NCI-H510A treated with DMSO at 0.1 percent for 48 hours (cell line): Measurements from ENCODE around the gene HSPBP1.
"Not testable (repeated sequence)": the region's sequence is repeated elsewhere in the genome, so short reads cannot be mapped to it uniquely, and the experiment has no call there.

Source experiments
- DNase-seq: peaks from one replicate; lab custom pipeline; 2025; lab: John Stamatoyannopoulos, UW

HSPBP1 gene

DNA sequence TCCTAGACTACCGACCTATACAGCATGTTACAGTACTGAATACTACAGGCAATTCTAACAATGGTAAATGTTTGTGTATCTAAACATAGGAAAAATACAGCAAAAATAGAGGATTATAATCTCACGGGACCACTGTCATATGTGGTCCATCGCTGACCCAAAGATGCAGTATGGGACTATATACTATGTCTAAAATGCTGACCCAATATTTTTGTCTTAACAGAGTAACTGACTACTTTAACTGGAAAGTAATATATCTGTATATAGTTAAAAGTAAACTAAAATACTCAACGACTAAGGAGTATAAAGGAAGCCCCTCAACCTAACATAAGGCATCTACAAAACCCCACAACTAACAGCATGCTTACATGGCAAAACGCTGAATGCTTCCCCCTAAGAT lies 46.9 kb downstream of the HSPBP1 start:
- DNase-seq = no peak

DNA sequence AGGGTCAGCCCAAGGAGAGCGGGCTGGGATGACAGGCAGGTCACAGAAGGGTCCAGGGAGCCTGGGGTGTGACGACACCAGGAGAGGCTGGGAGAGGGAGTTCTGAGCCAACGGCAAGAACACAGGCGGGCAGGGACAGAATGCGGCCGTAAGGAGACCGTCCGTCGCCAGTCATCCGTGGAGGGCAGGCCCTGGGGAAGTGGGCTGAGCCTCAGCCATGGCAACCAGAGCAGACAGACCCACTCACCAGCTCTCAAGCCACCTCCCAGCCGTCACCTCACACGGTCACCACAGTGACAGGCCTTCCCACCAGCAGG lies 47.7 kb downstream of the HSPBP1 start:
- no peak for DNase-seq

DNA sequence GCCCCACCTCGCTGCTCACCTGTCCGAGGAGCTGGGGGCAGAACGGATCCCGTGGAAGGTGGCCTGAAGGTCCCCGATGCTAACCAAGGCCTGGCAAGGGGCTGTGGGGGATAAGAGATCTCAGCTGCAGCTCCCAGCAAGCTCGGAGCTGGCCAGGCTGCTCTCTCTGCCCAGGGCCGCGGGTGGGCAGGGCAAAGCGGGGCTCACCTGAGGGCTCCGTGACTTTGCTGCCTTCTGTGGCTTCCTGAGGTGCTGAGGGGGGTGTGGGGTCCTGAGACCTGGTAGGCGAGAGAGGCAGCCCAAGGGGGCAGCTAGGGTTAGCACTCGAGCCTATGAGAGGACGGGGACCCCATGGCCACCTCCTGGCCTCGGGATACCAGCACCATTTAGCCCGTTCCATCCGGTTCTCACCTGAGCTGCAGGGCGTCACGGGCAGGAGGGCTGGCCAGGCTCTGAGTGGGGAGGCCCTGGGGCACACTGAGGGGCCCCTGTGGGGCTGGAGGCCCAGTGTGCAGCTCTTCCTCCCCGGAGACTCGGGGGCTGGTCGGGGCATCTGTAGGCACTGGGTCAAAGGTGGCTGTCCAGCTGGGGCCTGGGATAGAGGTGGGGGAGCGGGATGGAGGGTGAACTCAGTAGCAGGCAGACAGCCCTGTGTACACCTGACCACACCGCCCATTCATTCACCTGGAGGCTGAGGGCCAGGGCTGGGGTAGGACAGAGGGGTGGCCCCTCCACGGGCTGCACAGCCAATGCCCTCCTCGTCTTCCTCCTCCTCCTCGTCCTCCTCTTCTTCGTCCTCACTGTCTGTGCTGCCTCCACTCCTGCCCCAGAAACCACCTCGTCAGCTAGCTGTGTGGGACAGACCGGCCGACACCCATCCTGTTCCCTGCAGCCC lies 48.3 kb downstream of the HSPBP1 start:
- no peak for DNase-seq

DNA sequence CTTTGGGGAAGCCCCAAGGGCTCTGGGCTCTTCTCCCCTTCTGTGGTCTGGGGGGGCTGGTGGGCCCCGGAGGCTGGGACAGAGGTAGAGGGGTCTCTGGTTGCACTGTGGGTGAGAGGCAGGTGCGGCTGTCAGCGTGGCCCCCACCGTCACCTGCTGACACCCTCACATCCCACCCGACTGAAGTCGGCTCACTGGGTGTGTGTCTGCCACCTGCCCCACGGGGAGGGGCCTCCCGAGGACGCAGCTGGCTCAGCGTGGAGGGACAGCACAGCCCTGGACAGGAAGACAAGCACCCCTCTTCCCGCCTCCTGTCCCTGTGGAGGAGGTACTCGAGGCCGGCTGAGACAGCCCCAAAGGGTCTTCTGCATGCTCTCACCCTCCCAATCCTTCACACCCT lies 49.1 kb downstream of the HSPBP1 start:
- DNase-seq = no peak

DNA sequence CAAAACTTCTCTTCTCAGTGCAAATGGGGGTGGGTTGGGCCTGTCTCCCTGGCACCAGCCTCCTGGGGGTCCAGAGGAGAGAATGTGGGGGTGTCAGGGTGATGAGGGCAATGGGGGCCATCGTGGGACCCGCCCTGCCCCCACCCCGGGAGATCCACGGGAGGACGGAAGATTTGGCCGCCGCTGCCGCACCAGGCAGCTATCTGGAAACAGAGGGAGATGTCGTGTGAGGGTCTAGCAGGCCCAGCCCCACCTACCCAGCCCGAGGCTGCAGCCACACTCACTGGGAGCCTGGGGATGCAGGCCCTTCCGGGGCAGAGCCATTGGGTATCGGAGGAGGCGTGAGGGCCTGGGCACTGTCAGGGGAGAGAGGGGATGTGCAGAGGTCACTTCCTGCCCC lies 49.6 kb downstream of the HSPBP1 start:
- DNase-seq = no peak

DNA sequence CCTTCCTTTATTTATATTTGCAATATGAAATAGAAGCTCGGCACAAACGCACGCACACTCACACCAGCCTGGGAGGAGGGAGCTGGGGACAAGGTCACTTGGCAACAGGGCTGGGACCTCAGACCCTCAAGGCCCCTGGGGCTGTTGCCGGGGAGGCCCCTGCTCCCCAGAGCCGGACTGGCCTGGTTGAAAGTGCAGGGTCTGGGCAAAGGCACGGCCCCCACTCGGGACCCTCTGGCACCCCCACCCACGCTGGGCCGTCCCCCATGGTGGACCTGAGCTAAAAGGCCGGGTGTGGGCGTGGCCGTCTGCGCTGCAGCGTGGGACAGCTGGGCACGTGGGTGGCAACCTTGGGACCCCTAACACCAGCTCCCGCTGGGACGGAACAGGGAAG lies 50.1 kb downstream of the HSPBP1 start:
- DNase-seq = no peak

DNA sequence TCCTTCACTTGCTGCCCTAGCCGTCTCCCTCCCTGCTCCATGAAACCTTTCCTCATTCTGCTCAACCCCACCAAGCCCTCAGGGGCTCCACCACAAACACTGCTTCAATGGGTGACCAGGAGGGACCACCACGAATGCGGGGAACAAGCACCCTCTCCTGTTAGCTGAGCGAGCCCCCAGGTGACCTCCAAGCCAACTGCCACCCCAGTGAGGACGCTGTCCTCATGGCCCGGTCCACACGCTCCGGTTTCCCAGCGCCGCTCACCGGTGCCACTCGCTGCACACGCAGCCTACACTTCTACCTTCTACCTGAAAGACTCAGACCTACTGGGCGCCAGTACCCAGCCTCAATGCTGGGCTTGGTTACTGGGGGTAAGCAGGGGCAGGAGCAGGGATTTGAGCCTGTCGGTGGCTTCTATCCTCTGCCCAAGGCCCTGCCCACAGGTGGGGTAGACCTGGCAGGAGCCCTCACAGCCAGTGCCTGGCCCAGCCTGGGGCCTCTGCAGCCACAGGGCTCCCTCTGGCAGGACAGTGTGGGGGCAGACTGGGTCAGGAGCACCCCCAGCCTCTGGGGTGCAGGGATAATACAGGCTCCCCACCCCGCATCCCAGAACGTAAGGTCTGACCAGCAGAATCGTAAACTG lies 50.6 kb downstream of the HSPBP1 start:
- DNase-seq = no peak

DNA sequence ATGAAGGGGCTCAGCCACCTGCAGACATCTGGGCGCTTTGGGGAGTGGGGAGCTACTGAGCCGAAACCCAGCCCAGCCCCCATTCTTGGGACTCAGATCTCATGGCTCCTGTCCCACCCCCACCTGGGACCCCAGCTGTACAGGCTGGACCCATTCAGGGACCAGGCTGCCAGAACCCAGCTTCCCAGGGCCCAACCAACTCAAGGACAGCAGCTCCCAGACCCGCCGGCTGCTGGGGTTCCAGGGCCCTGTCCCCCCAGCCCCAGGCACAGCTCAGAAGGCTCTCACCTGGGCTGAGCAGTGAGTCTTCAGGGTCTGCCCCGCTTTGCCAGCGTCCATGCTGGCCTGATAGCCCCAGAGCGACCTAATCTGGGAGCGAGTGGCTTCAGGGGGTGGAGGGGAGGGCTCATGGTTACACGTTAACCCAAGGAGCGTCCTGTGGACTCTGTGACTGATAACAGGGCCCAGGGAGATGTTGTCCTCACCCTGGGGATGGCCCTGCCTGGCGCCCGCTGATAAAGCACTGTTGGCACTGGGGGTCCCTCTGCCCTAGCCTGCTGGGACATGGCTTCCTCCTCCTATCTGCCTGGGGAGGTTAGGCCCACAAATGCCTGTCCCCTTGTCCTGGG lies 51.4 kb downstream of the HSPBP1 start, which contains the start of gene TMEM86B:
Gene TMEM86B (minus strand): TSS at position 361 of the 629 bp plus-strand sequence. CDS start 22 bp downstream, at position 339.
- DNase-seq = no peak

DNA sequence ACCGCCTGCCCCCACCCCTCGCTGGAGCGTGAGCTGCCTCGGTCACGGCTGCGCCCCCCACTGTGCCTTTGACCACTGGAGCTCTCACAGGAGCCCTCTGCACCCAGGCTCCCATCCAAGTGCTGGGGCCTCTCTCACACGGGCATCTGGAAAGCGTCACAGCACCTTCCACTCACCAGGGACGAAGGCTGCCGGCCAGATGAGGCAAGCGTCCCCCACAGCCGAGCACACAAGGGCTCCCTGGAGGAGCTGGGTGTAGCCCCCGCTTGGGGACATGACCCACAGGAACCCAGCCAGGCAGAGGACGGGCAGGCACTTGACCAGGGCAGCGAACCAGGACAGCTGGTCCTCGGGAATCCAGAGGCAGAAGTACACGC lies 51.9 kb downstream of the HSPBP1 start:
- no peak for DNase-seq

DNA sequence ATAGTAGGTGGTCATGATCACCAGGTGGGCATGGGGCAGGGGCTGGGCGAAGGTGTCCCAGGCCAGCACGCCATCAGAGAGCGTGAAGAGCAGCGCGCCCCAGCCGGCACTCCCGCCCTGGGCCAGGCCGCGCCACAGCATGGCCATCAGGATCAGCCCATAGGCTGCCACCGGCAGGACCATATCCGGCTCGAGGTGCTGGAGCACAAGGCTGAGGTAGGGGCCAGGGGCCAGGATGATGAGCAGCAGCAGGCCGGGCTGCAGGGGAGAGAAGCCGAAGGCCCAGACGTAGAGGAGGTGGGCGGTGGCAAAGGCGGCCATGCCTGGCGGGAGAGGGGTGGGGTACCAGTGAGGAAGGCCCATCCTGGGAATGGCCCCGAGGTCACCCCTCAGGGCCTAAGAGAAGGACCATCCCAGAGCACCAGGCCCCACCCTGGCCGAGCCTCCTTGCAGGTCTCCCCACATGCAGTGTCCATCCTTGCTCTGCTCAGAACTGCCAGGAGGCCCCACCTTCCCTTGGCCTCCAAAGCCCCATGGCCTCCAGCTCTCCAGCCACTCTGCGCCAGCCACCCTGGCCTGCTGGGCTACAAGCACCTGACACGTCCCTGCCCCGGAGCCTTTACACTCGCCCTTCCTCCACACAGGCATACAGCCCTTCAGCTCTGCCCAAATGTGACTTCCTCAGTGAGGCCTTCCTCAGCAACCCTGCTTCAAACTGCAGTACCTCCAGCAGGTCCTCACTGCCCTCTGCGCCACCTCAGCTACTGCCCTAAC lies 52.5 kb downstream of the HSPBP1 start:
- DNase-seq = no peak

DNA sequence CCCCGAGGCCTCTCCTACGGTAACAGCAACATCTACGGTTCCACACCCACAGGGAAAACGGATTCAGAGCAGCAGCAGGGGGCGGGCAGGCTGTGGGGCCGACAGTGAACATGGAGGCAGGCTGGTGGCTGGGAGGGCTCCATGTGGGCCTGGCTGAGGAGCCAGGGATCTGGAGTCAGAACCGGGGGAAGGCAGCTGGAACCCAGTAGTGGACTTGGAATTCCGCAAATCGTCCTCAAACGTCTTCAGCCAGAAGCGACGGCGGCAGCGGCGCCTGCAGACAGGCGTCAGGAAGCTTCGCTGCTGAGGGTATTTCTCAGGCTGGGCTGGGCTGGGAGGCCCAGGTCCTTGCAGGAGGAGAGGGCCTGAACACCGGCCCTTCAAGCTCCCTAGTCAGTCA lies 53.1 kb downstream of the HSPBP1 start:
- DNase-seq = no peak

DNA sequence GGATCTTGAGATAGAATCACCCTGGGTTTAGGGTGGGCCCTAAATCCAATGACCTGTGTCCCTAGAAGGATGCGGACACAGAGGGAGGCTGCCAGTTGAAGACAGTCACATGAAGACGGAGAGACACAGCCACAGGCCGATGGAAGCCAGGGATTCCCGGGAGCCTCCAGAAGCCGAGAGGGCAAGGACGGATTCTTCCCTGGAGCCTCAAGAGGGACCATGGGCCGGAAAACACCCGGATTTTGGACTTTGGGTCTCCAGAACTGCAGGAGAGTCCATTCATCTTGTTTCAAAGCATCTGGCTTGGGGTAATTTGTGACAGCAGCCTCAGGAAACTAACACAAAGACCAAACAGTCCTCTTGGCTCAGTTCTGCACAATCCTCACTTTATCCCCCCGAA lies 53.6 kb downstream of the HSPBP1 start:
- no peak for DNase-seq

DNA sequence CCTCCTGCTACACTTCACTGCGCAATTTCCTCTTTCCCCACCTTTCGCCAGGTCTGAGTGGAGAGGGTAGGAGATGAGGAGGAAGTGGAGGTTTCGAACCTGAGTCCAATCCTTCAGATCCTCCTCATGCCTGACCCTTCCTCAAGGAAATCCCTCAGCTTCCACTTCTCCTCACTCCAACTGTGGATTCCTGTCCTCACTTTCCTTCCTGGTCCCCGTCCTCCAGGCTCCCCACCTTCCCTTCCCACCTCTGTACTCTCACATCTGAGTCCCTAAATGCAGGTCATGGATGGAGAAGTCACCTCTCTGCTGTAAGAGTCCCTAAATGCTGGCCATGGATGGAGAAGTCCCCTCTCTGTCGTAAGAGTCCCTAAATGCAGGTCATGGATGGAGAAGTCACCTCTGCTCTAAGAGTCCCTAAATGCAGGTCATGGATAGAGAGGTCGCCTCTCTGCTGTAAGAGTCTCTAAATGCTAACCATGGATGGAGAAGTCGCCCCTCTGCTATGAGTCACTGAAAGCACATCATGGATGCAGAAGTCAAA lies 54.4 kb downstream of the HSPBP1 start:
- DNase-seq = no peak

DNA sequence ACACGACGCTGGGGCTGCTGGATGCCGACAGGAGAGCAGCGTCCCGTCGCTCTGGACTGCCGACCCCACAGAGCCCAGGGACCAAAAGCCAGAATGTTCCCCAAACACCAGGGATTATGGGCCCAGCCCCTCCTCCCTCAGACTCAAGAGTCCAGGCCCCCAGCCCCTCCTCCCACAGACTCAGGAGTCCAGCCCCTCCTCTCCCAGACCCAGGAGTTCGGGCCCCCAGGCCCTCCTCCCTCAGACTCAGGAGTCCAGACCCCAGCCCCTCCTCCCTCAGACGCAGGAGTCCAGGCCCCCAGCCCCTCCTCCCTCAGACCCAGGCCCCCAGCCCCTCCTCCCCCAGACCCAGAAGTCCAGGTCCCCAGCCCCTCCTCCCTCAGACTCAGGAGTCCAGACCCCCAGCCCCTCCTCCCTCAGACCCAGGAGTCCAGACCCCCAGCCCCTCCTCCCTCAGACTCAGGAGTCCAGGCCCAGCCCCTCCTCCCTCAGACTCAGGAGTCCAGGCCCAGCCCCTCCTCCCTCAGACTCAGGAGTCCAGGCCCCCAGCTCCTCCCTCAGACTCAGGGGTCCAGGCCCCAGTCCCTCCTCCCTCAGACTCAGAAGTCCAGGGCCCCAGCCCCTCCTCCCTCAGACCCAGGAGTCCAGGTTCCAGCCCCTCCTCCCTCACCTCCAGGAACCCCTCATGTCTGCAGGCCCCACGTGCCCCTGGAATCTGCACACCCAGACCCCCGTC lies 55.1 kb downstream of the HSPBP1 start:
- not testable (repeated sequence) for DNase-seq

DNA sequence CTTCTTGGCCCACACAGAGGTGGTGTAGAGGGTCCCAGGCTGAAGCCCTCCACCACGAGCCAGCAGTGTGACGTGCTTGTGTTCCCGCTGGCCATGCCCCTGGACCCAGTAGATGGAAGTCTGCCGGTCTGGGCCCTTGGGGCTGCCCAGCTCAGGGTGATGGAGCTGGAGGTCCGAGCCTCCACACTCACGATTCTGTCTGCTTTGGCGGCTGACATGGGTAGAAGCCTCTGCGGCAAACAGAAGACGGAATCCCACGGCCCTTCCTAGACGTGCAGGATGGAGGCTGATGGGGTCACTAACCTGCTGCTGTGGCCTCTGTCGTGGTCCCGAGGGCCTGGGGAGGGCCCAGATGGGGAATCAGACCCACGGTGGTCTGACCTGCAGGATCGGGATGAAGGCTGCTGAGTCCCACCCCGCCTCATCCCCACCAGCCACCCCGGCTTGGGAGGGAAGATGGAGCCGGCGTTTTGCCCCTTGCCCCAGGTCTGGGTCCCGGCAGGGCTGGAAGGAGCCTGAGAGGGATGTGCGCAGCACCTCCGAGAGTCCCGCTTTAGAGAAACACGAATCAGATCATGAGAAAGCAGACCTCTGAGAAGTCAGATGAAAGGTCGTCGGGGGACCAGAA lies 55.8 kb downstream of the HSPBP1 start:
- no peak for DNase-seq

DNA sequence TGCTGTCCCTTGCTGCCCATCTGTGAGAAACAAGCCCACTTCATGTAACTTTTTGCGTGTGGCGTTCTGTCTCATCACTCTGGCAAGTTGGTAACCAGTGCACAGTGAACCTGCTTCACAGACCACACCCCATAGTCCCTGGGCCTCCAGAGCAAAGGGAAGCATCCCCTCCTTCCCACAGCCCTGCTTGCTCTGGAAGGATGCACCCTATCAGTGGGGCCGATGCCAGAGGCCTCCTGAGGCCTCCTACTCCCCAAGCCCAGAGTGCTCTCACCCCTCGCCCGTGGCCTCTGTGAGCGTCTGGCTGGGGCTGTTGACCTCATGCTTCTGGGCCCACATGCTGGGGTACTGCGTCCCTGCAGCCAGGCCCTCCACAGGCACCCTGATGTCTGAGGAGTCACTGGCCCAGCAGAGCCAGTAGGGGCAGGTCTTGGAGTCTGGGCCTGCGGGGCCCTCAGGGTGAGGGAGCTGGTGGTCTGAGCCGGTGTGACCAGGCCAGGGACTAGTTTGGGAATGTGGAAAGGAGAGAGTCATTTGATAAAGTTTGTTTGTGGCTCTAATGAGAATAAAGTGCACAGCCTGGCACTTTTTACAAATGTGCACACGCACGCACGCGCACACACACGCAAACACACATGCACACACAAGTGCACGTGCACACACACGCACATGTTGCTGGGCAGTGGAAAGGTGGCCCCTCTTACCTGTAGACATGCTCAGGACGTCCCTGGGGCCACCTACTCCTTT lies 56.4 kb downstream of the HSPBP1 start:
- DNase-seq = no peak

DNA sequence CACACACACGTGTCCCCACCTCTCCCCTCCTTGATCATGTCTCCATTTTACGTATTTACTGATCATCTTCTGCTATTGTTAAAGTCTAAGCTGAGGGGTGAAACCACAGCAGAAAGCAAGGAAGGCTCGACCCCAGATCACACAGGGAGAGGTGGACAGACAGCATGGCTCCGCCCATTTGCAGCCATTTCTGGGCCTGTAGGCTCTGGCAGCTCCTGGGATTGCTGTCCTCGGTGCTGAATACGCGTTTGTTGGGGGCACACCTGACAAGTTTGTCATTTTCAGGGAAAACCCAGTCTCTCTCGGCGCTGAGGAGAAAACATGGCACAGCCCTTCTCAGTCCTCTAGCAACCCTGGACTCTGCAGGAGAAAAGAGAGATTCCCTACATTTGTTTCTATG lies 59.4 kb downstream of the HSPBP1 start:
- DNase-seq = no peak

DNA sequence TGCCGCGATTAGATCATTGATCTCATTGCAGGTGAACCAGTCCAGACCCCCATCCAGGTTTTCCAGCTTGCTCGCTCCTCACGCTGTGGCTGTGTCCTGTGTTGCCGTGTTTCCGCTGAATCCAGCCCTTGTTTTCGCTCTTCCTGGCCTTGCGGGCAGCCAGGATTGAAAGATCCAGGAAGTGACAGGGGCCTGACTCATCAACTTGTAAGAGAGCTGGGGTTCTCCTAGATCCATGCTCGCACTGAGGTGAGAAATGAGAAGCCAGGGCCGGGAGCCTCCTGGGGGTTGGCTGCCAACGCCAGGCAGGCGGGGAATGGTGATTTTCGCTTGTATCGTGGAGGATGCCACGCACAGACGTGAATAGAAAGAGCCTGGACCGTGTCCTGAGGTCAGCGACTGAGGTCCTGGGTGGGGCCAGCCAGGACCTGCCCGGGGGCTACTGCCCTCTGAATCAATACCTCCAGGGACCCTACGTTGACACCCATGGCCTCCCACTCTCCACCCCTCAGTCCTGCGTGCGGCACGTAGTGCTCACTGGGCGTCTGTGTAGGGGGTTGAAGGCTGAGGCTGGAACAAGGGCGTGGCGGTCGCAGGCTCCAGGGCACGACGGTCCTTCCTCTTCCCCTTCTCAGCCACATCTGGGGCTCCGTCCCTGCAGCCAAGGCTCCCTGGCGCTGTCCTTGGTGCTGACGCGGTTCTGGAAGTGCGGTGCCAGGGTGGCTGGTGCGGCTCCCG lies 63.3 kb downstream of the HSPBP1 start:
- peak; percentile 96 for DNase-seq

DNA sequence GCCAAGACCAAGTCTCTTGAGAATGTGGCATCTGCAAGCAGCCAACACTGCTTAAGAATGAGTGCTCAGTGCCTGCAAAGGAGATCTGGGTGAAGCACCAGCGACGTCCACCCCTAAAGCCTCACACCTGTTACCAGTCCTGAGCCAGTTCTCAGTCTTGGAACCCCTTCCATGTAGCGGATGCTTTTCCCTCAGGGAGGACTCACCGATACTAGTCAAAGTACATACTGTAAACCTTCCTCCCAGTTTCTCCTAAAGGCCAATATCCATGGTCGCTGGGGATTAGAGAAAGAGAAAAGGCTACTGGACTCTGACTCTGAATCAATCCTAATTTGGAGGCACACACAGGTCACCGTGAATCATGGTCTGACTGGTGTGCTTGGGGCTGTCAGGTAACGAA lies 66.4 kb downstream of the HSPBP1 start:
- no peak for DNase-seq

DNA sequence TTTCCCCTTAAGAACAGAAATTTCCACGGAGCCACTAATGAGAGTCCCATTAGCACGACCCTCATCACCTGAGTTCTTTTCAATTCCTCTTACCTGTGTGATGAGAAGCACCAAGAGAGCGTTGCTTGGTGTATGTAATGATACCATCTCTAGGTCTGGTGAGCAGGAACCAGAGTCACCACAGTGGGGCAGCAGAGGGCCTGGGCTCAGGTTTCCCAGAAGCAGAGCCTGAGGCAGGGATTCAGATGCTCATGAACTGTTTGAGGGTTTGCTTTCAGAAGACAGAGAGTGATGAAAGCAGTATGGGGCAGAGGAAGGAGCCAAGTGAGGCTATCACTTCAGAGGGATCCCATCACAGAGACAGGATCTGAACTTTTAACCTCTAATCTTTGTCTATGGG lies 67.5 kb downstream of the HSPBP1 start:
- no peak for DNase-seq
